GM12892 (cell line): ENCODE measurements around the gene RBP3.

Experiments
- POLR2A ChIP-seq: IDR thresholded peaks from 2 replicates; pipeline ENCODE4 v1.6.1; 2011; ENCODE audit warnings: low read depth, low read length, control low read depth
- POLR2AphosphoS5 ChIP-seq: IDR thresholded peaks from 2 replicates; pipeline ENCODE4 v1.6.1; 2011; ENCODE audit warnings: low read depth, low read length, control low read depth
- TAF1 ChIP-seq: IDR thresholded peaks from 2 replicates; pipeline ENCODE4 v1.6.1; 2011; ENCODE audit warnings: low read depth, mild to moderate bottlenecking, control low read depth, low read length, borderline replicate concordance

DNA sequence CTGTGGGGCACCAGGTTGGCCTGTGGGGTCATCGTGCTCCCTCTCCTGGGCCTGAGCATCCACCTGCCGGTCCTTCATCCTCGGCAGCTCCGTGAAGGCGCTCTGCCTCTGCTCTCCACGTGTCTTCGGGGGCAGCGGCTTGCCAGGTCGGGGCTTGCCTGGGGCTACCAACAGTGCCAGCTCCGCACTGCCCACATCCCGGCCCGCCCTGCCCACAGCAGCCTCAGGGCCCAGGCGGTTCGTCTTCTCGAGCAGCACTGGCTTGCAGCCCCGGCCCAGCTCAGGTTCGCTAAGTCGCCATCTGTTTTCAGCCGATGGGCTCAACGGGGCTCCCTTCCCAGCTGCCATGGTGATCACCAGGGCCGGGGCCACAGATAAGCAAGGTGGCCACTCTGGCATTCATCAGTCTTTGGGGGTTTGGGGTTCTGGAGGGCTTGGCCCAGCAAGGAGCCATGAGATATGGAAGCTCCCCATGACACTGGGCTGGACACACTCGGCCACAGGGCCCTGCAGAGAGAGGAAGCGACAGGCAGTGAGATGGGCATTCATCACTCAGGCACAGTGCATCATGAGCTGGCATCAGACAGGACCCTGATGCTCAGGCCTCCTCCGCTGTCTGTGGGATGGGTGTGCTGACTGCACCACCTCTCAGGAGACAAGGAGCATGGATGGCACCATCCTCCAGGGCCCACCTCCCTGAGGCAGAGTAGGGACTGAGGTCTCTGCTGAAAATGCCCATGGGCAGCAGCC is 20.4 kb downstream of the RBP3 start:
- no peak for TF ChIP-seq POLR2A
- TF ChIP-seq TAF1, result no peak
- TF ChIP-seq POLR2AphosphoS5, result no peak
